HG03060 (cell line): ENCODE results near the gene LCA5.
"Not testable (repeated sequence)": the region's sequence is repeated elsewhere in the genome, so short reads cannot be mapped to it uniquely, and the experiment has no call there.

ENCODE experiments used
- ATAC-seq: cut with Tn5 transposase; IDR thresholded peaks from one replicate; pipeline ENCODE4 v1.9.1; 2021; ENCODE audit warnings: low read depth, moderate number of reproducible peaks; ENCODE audit not compliant: unreplicated experiment

LCA5 gene

GRCh38 chr6:79538106-79538971, 1.1 kb upstream of the LCA5 start:
- ATAC-seq = no peak

- ATAC-seq = no peak
These were observed 661 bp downstream of the LCA5 start for GRCh38 chr6:79536585-79536953.

GRCh38 chr6:79529567-79529966, 7.7 kb downstream of the LCA5 start:
- not testable (repeated sequence) for ATAC-seq

- ATAC-seq = no peak
These were observed 10.3 kb downstream of the LCA5 start for GRCh38 chr6:79526897-79527296.

- ATAC-seq = no peak
These were observed 11.7 kb downstream of the LCA5 start for GRCh38 chr6:79525272-79526100.

- no peak for ATAC-seq
These were observed 13.2 kb downstream of the LCA5 start for GRCh38 chr6:79524065-79524464.

- ATAC-seq = no peak
These were observed 14.6 kb downstream of the LCA5 start for GRCh38 chr6:79522609-79523008.

GRCh38 chr6:79520534-79520933, 16.7 kb downstream of the LCA5 start:
- ATAC-seq = no peak

- ATAC-seq = no peak
These were observed 18.4 kb downstream of the LCA5 start for GRCh38 chr6:79518842-79519241.

GRCh38 chr6:79515436-79515835, 21.8 kb downstream of the LCA5 start:
- ATAC-seq = no peak

- no peak for ATAC-seq
These were observed 24.1 kb downstream of the LCA5 start for GRCh38 chr6:79513111-79513510.

- no peak for ATAC-seq
These were observed 25.2 kb downstream of the LCA5 start for GRCh38 chr6:79512014-79512413.

GRCh38 chr6:79510707-79511106, 26.5 kb downstream of the LCA5 start:
- ATAC-seq = no peak

GRCh38 chr6:79506251-79506650, 31.0 kb downstream of the LCA5 start:
- ATAC-seq = no peak

GRCh38 chr6:79504372-79504771, 32.9 kb downstream of the LCA5 start:
- ATAC-seq = no peak

GRCh38 chr6:79498842-79499241, 38.4 kb downstream of the LCA5 start:
- no peak for ATAC-seq

GRCh38 chr6:79495246-79495645, 42.0 kb downstream of the LCA5 start:
- no peak for ATAC-seq

GRCh38 chr6:79494841-79495240, 42.4 kb downstream of the LCA5 start:
- no peak for ATAC-seq

- ATAC-seq = no peak
These were observed 66.5 kb downstream of the LCA5 start for GRCh38 chr6:79470728-79471127.

- no peak for ATAC-seq
These were observed 67.6 kb downstream of the LCA5 start for GRCh38 chr6:79469376-79470246.

- ATAC-seq = no peak
These were observed 68.6 kb downstream of the LCA5 start for GRCh38 chr6:79468587-79468986.
